Activated T-cell treated with anti-CD3 and anti-CD28 coated beads, Interleukin-2, amount 50 U/mL, for 24 hours (primary cell): ENCODE measurements around the gene ACTL10.
"Not testable (repeated sequence)": the region's sequence is repeated elsewhere in the genome, so short reads cannot be mapped to it uniquely, and the experiment has no call there.

ENCODE experiments used
- DNase-seq: peaks from one replicate; pipeline ENCODE4 v3.0.0-alpha.2; 2020
- H3K27ac Mint-ChIP-seq: 2 replicates; pipeline ENCODE4 v1.8.0; 2020; ENCODE audit warnings: mild to moderate bottlenecking, mixed read lengths
- H3K27me3 Mint-ChIP-seq: 2 replicates; pipeline ENCODE4 v1.8.0; 2020; ENCODE audit warnings: mixed read lengths
- H3K36me3 Mint-ChIP-seq: 2 replicates; pipeline ENCODE4 v1.8.0; 2020; ENCODE audit warnings: low read depth, mixed read lengths
- H3K4me1 Mint-ChIP-seq: 2 replicates; pipeline ENCODE4 v1.8.0; 2020; ENCODE audit warnings: low read depth, mixed read lengths
- H3K4me3 Mint-ChIP-seq: 2 replicates; pipeline ENCODE4 v1.8.0; 2020; ENCODE audit warnings: mild to moderate bottlenecking, moderate library complexity, mixed read lengths
- H3K9me3 Mint-ChIP-seq: 2 replicates; pipeline ENCODE4 v1.8.0; 2020; ENCODE audit warnings: mixed read lengths

Gene ACTL10

GRCh38 chr20:33666293-33667244 lies at the start of gene ACTL10:
ACTL10 (plus strand) TSS chr20:33666943; CDS start chr20:33667498, 555 bp downstream.
- Mint-ChIP-seq H3K27me3 (no peaks in the 10 kb centered on the region), H3K36me3 (peaks cover 31% of the 10 kb centered on the region), H3K4me3 (peak within 1 kb of the TSS; percentile 84), H3K4me1 (peaks cover 40% of the 10 kb centered on the region), H3K9me3 (no peaks in the 10 kb centered on the region), H3K27ac (peak within 1 kb of the TSS; percentile 95)
- DNase-seq = peak; percentile 92

DNA sequence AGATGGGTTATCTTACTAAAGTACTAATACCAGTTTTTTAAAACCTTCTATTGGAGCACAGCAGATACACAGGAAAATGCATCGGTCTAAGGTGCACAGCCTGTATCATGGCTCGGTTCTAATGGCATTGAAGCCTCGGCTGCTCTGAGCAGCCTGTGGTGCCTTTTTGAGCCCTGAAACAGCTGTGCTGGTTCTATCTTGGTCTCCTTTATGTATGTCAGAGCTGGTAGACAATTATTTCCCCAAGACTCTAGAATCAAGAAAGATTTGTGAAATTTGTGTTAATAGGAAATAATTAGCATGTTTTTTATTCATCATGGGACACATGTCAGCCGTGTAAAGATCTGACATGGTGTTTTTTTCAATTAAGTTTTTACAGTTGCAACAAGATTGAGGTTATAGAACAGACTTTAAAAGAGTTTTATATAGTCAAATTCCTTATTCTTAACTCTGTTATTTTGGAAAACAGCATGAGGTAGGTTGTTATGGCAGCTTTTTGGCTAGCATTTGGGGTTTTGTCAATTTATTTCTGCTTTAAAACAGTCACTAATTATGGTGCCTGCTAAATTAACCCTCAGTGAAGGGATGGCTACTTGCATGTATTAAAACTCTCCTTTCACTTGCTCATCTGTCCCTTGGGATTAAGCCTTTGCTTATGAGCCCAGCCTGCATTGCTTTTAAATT lies 44.9 kb upstream of the ACTL10 start:
- DNase-seq = no peak
- Mint-ChIP-seq H3K9me3 (no peaks in the 10 kb centered on the region), H3K27ac (no peak overlapping the region)

DNA sequence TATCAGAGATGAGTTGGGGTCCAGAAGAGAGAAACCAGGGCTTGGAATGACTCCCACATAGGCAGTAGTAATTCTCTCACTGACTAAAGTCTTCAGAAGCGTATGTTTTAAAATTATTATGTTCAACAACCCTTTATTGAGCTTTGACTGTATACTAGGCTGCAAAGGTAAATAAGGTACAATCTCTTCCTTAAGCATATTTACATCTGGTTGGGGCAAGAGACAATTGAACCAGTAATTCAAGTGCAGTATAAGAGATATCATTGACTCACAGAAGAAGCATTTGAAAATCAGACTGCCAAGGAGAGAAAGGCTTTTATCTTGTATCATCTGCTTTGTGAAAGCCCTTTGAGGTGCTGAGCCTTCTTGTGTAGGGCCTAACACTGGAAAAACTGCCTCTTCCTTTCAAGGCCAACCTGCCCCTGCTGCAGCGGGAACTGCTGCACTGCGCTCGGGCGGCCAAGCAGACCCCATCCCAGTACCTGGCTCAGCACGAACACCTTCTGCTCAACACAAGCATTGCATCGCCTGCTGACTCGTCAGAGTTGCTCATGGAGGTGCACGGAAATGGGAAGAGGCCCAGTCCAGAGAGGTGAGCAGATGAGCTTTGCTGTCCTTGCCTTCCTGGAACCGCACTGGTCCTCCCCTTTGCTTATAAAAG lies 43.9 kb upstream of the ACTL10 start:
- no peak for DNase-seq
- Mint-ChIP-seq H3K4me3 (no peak overlapping the region), H3K27ac (peak overlapping the region; percentile 44), H3K9me3 (no peaks in the 10 kb centered on the region), H3K36me3 (peaks cover 69% of the 10 kb centered on the region), H3K4me1 (peaks cover 22% of the 10 kb centered on the region), H3K27me3 (no peaks in the 10 kb centered on the region)

More for the DNA sequence above, 44.9 kb upstream of the ACTL10 start:
- H3K4me3 Mint-ChIP-seq = no peak overlapping the region
- H3K27me3 Mint-ChIP-seq = no peaks in the 10 kb centered on the region
- H3K4me1 Mint-ChIP-seq = peaks cover 22% of the 10 kb centered on the region
- peaks cover 66% of the 10 kb centered on the region for H3K36me3 Mint-ChIP-seq

GRCh38 chr20:33624399-33624798 lies 42.3 kb upstream of the ACTL10 start:
- Mint-ChIP-seq H3K27me3 (no peaks in the 10 kb centered on the region), H3K4me3 (no peak overlapping the region), H3K36me3 (peaks cover 78% of the 10 kb centered on the region), H3K9me3 (no peaks in the 10 kb centered on the region), H3K27ac (peak overlapping the region; percentile 60), H3K4me1 (peaks cover 22% of the 10 kb centered on the region)
- no peak for DNase-seq

GRCh38 chr20:33626190-33626589 lies 40.6 kb upstream of the ACTL10 start:
- no peaks in the 10 kb centered on the region for H3K27me3 Mint-ChIP-seq
- H3K36me3 Mint-ChIP-seq = peaks cover 85% of the 10 kb centered on the region
- no peaks in the 10 kb centered on the region for H3K9me3 Mint-ChIP-seq
- H3K27ac Mint-ChIP-seq = no peak overlapping the region
- peaks cover 22% of the 10 kb centered on the region for H3K4me1 Mint-ChIP-seq
- no peak for DNase-seq
- H3K4me3 Mint-ChIP-seq = no peak overlapping the region

GRCh38 chr20:33627577-33628216 lies 39.0 kb upstream of the ACTL10 start:
- DNase-seq = no peak
- H3K27ac Mint-ChIP-seq = peak overlapping the region; percentile 55
- no peaks in the 10 kb centered on the region for H3K27me3 Mint-ChIP-seq
- H3K4me1 Mint-ChIP-seq = peaks cover 18% of the 10 kb centered on the region
- no peaks in the 10 kb centered on the region for H3K9me3 Mint-ChIP-seq
- H3K36me3 Mint-ChIP-seq = peaks cover 88% of the 10 kb centered on the region
- no peak overlapping the region for H3K4me3 Mint-ChIP-seq

- no peaks in the 10 kb centered on the region for H3K9me3 Mint-ChIP-seq
- H3K4me3 Mint-ChIP-seq = no peak overlapping the region
- peak overlapping the region; percentile 35 for H3K27ac Mint-ChIP-seq
- peaks cover 75% of the 10 kb centered on the region for H3K36me3 Mint-ChIP-seq
- H3K27me3 Mint-ChIP-seq = no peaks in the 10 kb centered on the region
- peaks cover 8% of the 10 kb centered on the region for H3K4me1 Mint-ChIP-seq
- DNase-seq = no peak
Measured at GRCh38 chr20:33629533-33629932, 37.2 kb upstream of the ACTL10 start.

DNA sequence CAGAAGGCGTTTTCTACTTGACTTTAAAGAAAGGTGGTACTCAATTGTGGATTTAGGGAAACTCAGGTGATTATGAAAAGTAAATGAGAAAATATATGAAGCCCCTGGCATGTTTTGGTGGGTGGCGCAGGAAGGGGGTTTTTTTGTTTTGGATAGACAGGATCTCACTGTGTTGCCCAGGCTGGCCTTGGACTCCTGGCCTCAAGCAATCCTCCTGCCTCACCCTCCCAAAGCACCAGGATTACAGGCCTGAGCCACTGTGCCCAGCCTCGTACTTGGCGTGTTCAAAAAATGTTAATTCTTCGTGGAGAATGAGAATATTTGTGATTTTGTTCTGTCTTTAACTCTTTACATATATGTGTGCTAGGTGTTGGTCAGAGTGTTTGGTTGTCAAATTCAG lies 36.8 kb upstream of the ACTL10 start:
- Mint-ChIP-seq H3K27me3 (no peaks in the 10 kb centered on the region), H3K4me3 (no peak overlapping the region), H3K4me1 (peaks cover 5% of the 10 kb centered on the region), H3K27ac (peak overlapping the region; percentile 59), H3K9me3 (no peaks in the 10 kb centered on the region), H3K36me3 (peaks cover 73% of the 10 kb centered on the region)
- DNase-seq = no peak

- Mint-ChIP-seq H3K27ac (peak overlapping the region; percentile 59), H3K4me3 (no peak overlapping the region), H3K9me3 (no peaks in the 10 kb centered on the region), H3K4me1 (peaks cover 5% of the 10 kb centered on the region), H3K27me3 (no peaks in the 10 kb centered on the region), H3K36me3 (peaks cover 68% of the 10 kb centered on the region)
- no peak for DNase-seq
Measured at GRCh38 chr20:33630507-33630906, 36.2 kb upstream of the ACTL10 start.

- not testable (repeated sequence) for H3K27me3 Mint-ChIP-seq, H3K27ac Mint-ChIP-seq, DNase-seq, H3K4me1 Mint-ChIP-seq, H3K4me3 Mint-ChIP-seq, H3K9me3 Mint-ChIP-seq
- H3K36me3 Mint-ChIP-seq = peaks cover 61% of the 10 kb centered on the region
Measured at GRCh38 chr20:33631910-33632309, 34.8 kb upstream of the ACTL10 start.

DNA sequence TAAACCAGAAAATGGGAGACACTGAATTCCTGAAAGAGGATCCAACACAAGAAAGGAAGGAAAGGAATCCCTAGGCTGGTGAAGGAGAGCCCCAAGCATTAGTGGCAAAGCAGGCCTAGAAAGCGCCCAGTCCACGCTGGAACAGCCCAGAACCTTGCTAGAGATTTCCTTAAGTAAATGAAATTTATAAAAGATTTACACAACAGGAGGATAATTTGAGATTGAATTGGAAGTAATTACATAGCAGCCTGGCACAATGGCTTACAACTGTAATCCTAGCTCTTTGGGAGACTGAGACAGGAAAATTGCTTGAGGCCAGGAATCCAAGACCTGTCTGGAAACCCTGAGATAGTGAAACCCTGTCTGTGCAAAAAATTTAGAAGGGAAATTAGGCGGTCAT lies 31.4 kb upstream of the ACTL10 start:
- Mint-ChIP-seq H3K4me3 (no peak overlapping the region), H3K9me3 (no peaks in the 10 kb centered on the region), H3K27me3 (no peaks in the 10 kb centered on the region), H3K36me3 (peaks cover 59% of the 10 kb centered on the region), H3K4me1 (peaks cover 5% of the 10 kb centered on the region), H3K27ac (no peak overlapping the region)
- no peak for DNase-seq

- Mint-ChIP-seq H3K27ac (no peak overlapping the region), H3K4me3 (no peak overlapping the region), H3K9me3 (no peaks in the 10 kb centered on the region), H3K27me3 (no peaks in the 10 kb centered on the region), H3K4me1 (peaks cover 5% of the 10 kb centered on the region), H3K36me3 (peaks cover 58% of the 10 kb centered on the region)
- DNase-seq = no peak
Measured at GRCh38 chr20:33636776-33637175, 30.0 kb upstream of the ACTL10 start.

DNA sequence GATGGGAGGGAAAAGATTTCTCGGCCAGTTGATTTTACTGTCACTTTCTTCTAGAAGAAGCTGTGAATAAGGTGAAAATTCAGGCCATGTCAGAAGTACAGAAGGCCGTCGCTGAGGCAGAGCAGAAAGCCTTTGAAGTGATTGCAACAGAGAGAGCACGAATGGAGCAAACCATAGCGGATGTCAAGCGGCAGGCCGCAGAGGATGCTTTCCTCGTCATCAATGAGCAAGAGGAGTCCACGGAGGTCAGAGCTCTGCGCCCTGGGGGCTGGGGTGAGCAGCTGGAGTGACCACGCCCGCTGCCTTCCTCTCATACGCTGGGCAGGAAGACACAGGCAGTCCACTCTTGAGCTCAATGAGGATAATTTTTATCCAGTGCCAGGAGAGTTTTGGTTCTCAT lies 26.5 kb upstream of the ACTL10 start:
- Mint-ChIP-seq H3K4me3 (no peak overlapping the region), H3K36me3 (peaks cover 67% of the 10 kb centered on the region), H3K27me3 (no peaks in the 10 kb centered on the region), H3K9me3 (no peaks in the 10 kb centered on the region), H3K4me1 (no peaks in the 10 kb centered on the region), H3K27ac (no peak overlapping the region)
- no peak for DNase-seq

GRCh38 chr20:33644313-33645071 lies 22.3 kb upstream of the ACTL10 start:
- DNase-seq = no peak
- Mint-ChIP-seq H3K4me3 (no peak overlapping the region), H3K27me3 (no peaks in the 10 kb centered on the region), H3K9me3 (no peaks in the 10 kb centered on the region), H3K36me3 (peaks cover 54% of the 10 kb centered on the region), H3K4me1 (peaks cover 20% of the 10 kb centered on the region), H3K27ac (no peak overlapping the region)
